Hematopoietic multipotent progenitor cell treated with erythropoietin and hydrocortisone succinate and interleukin-3 and kit ligand, for 6 days (in vitro differentiated cells): Measurements from ENCODE around the gene AGFG1.

Experiments used
- DNase-seq: peaks from one replicate; pipeline ENCODE4 v3.0.0-alpha.2; 2015

Gene AGFG1

GRCh38 chr2:227471924-227472264 is at the start of gene AGFG1:
Gene AGFG1, plus strand, starts transcription at chr2:227472156. Its CDS starts 266 bp downstream, at chr2:227472422.
- peak; percentile 83 for DNase-seq

- no peak for DNase-seq
Measured at GRCh38 chr2:227423656-227424499, 48.1 kb upstream of the AGFG1 start.

- DNase-seq, result no peak
Measured at GRCh38 chr2:227428731-227429285, 43.1 kb upstream of the AGFG1 start.

- no peak for DNase-seq
Measured at GRCh38 chr2:227430639-227431038, 41.3 kb upstream of the AGFG1 start.

- no peak for DNase-seq
Measured at GRCh38 chr2:227433171-227433570, 38.8 kb upstream of the AGFG1 start.

- peak; percentile 19 for DNase-seq
Measured at GRCh38 chr2:227436436-227437174, 35.4 kb upstream of the AGFG1 start.

GRCh38 chr2:227439214-227439613 is 32.7 kb upstream of the AGFG1 start:
- DNase-seq, result no peak

- no peak for DNase-seq
Measured at GRCh38 chr2:227442639-227443038, 29.3 kb upstream of the AGFG1 start.

- DNase-seq, result no peak
Measured at GRCh38 chr2:227443889-227444568, 27.9 kb upstream of the AGFG1 start.

GRCh38 chr2:227447606-227448005 is 24.4 kb upstream of the AGFG1 start:
- DNase-seq, result no peak

- DNase-seq, result peak; percentile 14
Measured at GRCh38 chr2:227450311-227450841, 21.6 kb upstream of the AGFG1 start.

GRCh38 chr2:227450926-227451654 is 20.9 kb upstream of the AGFG1 start:
- peak; percentile 96 for DNase-seq

- DNase-seq, result no peak
Measured at GRCh38 chr2:227451655-227451992, 20.3 kb upstream of the AGFG1 start.

- no peak for DNase-seq
Measured at GRCh38 chr2:227453810-227454209, 18.1 kb upstream of the AGFG1 start.

- DNase-seq, result no peak
Measured at GRCh38 chr2:227454323-227454860, 17.6 kb upstream of the AGFG1 start.

GRCh38 chr2:227455200-227455599 is 16.8 kb upstream of the AGFG1 start:
- no peak for DNase-seq

GRCh38 chr2:227456102-227456501 is 15.9 kb upstream of the AGFG1 start:
- no peak for DNase-seq

- no peak for DNase-seq
Measured at GRCh38 chr2:227456772-227457171, 15.2 kb upstream of the AGFG1 start.

GRCh38 chr2:227460070-227460485 is 11.9 kb upstream of the AGFG1 start:
- DNase-seq, result peak; percentile 83

GRCh38 chr2:227460833-227461232 is 11.1 kb upstream of the AGFG1 start:
- no peak for DNase-seq

GRCh38 chr2:227461811-227462461 is 10.0 kb upstream of the AGFG1 start:
- no peak for DNase-seq
